ENCODE data around the gene MAST4. TPM values are rescaled to one million over a fixed set of nuclear protein-coding genes. Genes with fewer than 3 reads are reported as not detected.

The MAST4 gene
- total RNA-seq, 1 experiment from 2014 or later = 1.5 TPM

GRCh38 chr5:66829826-66830225 lies 233.6 kb downstream of the MAST4 start:
- DNase-seq (ENCODE audit: extremely low read depth, low read depth) = no peak

GRCh38 chr5:66830636-66831035 lies 234.4 kb downstream of the MAST4 start:
- no peak for DNase-seq (ENCODE audit: extremely low read depth, low read depth)

- DNase-seq (ENCODE audit: extremely low read depth, low read depth) = no peak
Measured at GRCh38 chr5:66839636-66840185, 243.5 kb downstream of the MAST4 start.

GRCh38 chr5:66840511-66841013 lies 244.4 kb downstream of the MAST4 start:
- no peak for DNase-seq (ENCODE audit: extremely low read depth, low read depth)

- DNase-seq (ENCODE audit: extremely low read depth, low read depth) = no peak
Measured at GRCh38 chr5:66841264-66841663, 245.1 kb downstream of the MAST4 start.

GRCh38 chr5:66842540-66842939 lies 246.3 kb downstream of the MAST4 start:
- no peak for DNase-seq (ENCODE audit: extremely low read depth, low read depth)

GRCh38 chr5:66843065-66843464 lies 246.9 kb downstream of the MAST4 start:
- no peak for DNase-seq (ENCODE audit: extremely low read depth, low read depth)

- DNase-seq (ENCODE audit: extremely low read depth, low read depth) = no peak
Measured at GRCh38 chr5:66848749-66849641, 252.8 kb downstream of the MAST4 start.

GRCh38 chr5:66849803-66850202 lies 253.6 kb downstream of the MAST4 start:
- DNase-seq (ENCODE audit: extremely low read depth, low read depth) = no peak

GRCh38 chr5:66850354-66851075 lies 254.3 kb downstream of the MAST4 start:
- no peak for DNase-seq (ENCODE audit: extremely low read depth, low read depth)

GRCh38 chr5:66851306-66851705 lies 255.1 kb downstream of the MAST4 start:
- no peak for DNase-seq (ENCODE audit: extremely low read depth, low read depth)

- DNase-seq (ENCODE audit: extremely low read depth, low read depth) = no peak
Measured at GRCh38 chr5:66854416-66854815, 258.2 kb downstream of the MAST4 start.

- DNase-seq (ENCODE audit: extremely low read depth, low read depth) = no peak
Measured at GRCh38 chr5:66856041-66856805, 260.0 kb downstream of the MAST4 start.

GRCh38 chr5:66859526-66859925 lies 263.3 kb downstream of the MAST4 start:
- DNase-seq (ENCODE audit: extremely low read depth, low read depth) = no peak

GRCh38 chr5:66860199-66860975 lies 264.2 kb downstream of the MAST4 start:
- no peak for DNase-seq (ENCODE audit: extremely low read depth, low read depth)

GRCh38 chr5:66861402-66861801 lies 265.2 kb downstream of the MAST4 start:
- no peak for DNase-seq (ENCODE audit: extremely low read depth, low read depth)

GRCh38 chr5:66862020-66862419 lies 265.8 kb downstream of the MAST4 start:
- no peak for DNase-seq (ENCODE audit: extremely low read depth, low read depth)

GRCh38 chr5:66863243-66864170 lies 267.3 kb downstream of the MAST4 start:
- no peak for DNase-seq (ENCODE audit: extremely low read depth, low read depth)
